Measurements from ENCODE around the gene RBM3.

The RBM3 gene

GRCh38 chrX:48560056-48560455, 14.2 kb upstream of the RBM3 start:
- TF ChIP-seq TAF1 (IDR thresholded peaks at IDR 0.05; ENCODE audit: borderline replicate concordance, insufficient read depth, low read length), result no peak
- TF ChIP-seq, protein P1, sequence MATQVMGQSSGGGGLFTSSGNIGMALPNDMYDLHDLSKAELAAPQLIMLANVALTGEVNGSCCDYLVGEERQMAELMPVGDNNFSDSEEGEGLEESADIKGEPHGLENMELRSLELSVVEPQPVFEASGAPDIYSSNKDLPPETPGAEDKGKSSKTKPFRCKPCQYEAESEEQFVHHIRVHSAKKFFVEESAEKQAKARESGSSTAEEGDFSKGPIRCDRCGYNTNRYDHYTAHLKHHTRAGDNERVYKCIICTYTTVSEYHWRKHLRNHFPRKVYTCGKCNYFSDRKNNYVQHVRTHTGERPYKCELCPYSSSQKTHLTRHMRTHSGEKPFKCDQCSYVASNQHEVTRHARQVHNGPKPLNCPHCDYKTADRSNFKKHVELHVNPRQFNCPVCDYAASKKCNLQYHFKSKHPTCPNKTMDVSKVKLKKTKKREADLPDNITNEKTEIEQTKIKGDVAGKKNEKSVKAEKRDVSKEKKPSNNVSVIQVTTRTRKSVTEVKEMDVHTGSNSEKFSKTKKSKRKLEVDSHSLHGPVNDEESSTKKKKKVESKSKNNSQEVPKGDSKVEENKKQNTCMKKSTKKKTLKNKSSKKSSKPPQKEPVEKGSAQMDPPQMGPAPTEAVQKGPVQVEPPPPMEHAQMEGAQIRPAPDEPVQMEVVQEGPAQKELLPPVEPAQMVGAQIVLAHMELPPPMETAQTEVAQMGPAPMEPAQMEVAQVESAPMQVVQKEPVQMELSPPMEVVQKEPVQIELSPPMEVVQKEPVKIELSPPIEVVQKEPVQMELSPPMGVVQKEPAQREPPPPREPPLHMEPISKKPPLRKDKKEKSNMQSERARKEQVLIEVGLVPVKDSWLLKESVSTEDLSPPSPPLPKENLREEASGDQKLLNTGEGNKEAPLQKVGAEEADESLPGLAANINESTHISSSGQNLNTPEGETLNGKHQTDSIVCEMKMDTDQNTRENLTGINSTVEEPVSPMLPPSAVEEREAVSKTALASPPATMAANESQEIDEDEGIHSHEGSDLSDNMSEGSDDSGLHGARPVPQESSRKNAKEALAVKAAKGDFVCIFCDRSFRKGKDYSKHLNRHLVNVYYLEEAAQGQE (IDR thresholded peaks at IDR 0.05; ENCODE audit: insufficient read depth in 1 of 2, low read depth in 2 of 2, low read length in 2 of 2), result no peak
- TF ChIP-seq FOXP2 (optimal IDR thresholded peaks at IDR 0.05; ENCODE audit: borderline replicate concordance, extremely low read depth, extremely low read length, insufficient read depth), result no peak
- no peak for TF ChIP-seq SIN3A (IDR thresholded peaks at IDR 0.05; ENCODE audit: borderline replicate concordance, insufficient read depth, low read length)
- TF ChIP-seq POLR2AphosphoS5 (IDR thresholded peaks at IDR 0.05; ENCODE audit: low read depth, low read length), result no peak

GRCh38 chrX:48560681-48561080, 13.6 kb upstream of the RBM3 start:
- TF ChIP-seq SIN3A (IDR thresholded peaks at IDR 0.05; ENCODE audit: borderline replicate concordance, insufficient read depth, low read length), result no peak
- TF ChIP-seq TAF1 (IDR thresholded peaks at IDR 0.05; ENCODE audit: borderline replicate concordance, insufficient read depth, low read length), result no peak
- TF ChIP-seq, protein P1 (IDR thresholded peaks at IDR 0.05; ENCODE audit: insufficient read depth in 1 of 2, low read depth in 2 of 2, low read length in 2 of 2), result no peak
- no peak for TF ChIP-seq FOXP2 (optimal IDR thresholded peaks at IDR 0.05; ENCODE audit: borderline replicate concordance, extremely low read depth, extremely low read length, insufficient read depth)
- TF ChIP-seq POLR2AphosphoS5 (IDR thresholded peaks at IDR 0.05; ENCODE audit: low read depth, low read length), result no peak

DNA sequence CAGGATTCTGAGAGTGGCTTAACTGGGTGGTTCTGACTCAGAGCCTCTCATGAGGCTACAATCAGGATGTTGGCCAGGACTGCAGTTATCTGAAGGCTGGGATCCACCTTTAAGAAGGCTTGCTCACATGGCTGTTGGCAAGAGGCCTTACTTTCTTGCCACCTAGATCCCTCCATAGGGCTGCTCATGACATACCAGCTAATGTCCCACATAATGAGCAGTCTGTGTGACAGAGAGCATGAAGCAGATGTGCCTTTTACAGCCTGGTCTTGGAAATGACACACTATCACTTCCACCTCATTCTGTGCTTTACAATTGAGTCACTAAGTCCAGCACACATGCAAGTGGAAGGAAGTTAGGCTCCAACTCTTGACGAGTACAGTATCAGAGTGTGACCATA, 4.3 kb upstream of the RBM3 start:
- no peak for TF ChIP-seq FOXP2 (optimal IDR thresholded peaks at IDR 0.05; ENCODE audit: borderline replicate concordance, extremely low read depth, extremely low read length, insufficient read depth)

GRCh38 chrX:48573690-48574269, 504 bp upstream of the RBM3 start:
- TF ChIP-seq POLR2AphosphoS5 (IDR thresholded peaks at IDR 0.05; ENCODE audit: low read depth, low read length) (0 out of 2 replicates have a peak, but pooled peaks have one; percentile 13), SIN3A (IDR thresholded peaks at IDR 0.05; ENCODE audit: borderline replicate concordance, insufficient read depth, low read length) (no peak)

GRCh38 chrX:48575642-48576041, 1.4 kb downstream of the RBM3 start:
- TF ChIP-seq FOXP2 (optimal IDR thresholded peaks at IDR 0.05; ENCODE audit: borderline replicate concordance, extremely low read depth, extremely low read length, insufficient read depth) (no peak), POLR2AphosphoS5 (IDR thresholded peaks at IDR 0.05; ENCODE audit: low read depth, low read length) (no peak), SIN3A (IDR thresholded peaks at IDR 0.05; ENCODE audit: borderline replicate concordance, insufficient read depth, low read length) (no peak)
- TF ChIP-seq, protein P1 (IDR thresholded peaks at IDR 0.05; ENCODE audit: insufficient read depth in 1 of 2, low read depth in 2 of 2, low read length in 2 of 2), result no peak

DNA sequence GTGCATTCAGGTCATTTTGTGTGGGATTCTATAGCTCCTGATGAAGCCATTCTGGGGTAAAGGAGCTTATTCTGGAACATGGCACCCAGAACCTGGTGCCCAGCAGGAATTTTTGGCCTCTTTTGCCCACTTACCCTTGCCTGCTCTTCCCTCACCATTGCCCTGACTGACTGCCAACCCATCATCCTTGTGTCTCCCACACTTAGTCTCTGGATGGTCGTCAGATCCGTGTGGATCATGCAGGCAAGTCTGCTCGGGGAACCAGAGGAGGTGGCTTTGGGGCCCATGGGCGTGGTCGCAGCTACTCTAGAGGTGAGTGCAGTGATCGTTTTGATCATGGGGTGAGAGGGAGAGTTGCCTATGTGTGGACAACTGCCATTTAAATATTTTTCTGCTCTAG, 1.8 kb downstream of the RBM3 start:
- TF ChIP-seq, protein P1 (IDR thresholded peaks at IDR 0.05; ENCODE audit: insufficient read depth in 1 of 2, low read depth in 2 of 2, low read length in 2 of 2), result no peak
- no peak for TF ChIP-seq POLR2AphosphoS5 (IDR thresholded peaks at IDR 0.05; ENCODE audit: low read depth, low read length)
- no peak for TF ChIP-seq SIN3A (IDR thresholded peaks at IDR 0.05; ENCODE audit: borderline replicate concordance, insufficient read depth, low read length)
- no peak for TF ChIP-seq FOXP2 (optimal IDR thresholded peaks at IDR 0.05; ENCODE audit: borderline replicate concordance, extremely low read depth, extremely low read length, insufficient read depth)
- TF ChIP-seq TAF1 (IDR thresholded peaks at IDR 0.05; ENCODE audit: borderline replicate concordance, insufficient read depth, low read length), result no peak

Data from PFSK-1 (cell line).